Measurements from ENCODE around the gene MAP3K5.

Gene MAP3K5

GRCh38 chr6:136729832-136730231 lies 62.4 kb downstream of the MAP3K5 start:
- no peaks in the 10 kb centered on the region for H3K9me3 ChIP-seq
- no peak overlapping the region for H3K27ac ChIP-seq
- no peaks in the 10 kb centered on the region for H3K36me3 ChIP-seq
- intact Hi-C loops (cut with DNase I; ENCODE audit: low total_unique reads): no loop called here
- DNase-seq: no peak
- no peak for TF ChIP-seq CTCF (IDR thresholded peaks at IDR 0.05)
- peaks cover 0 to 11% (median 4%) of the 10 kb centered on the region in 4 donors for H3K4me1 ChIP-seq
- H3K27me3 ChIP-seq: no peaks in the 10 kb centered on the region
- no peak overlapping the region for H3K4me3 ChIP-seq

GRCh38 chr6:136728976-136729515 lies 63.2 kb downstream of the MAP3K5 start:
- H3K4me1 ChIP-seq: peaks cover 0 to 7% (median 2%) of the 10 kb centered on the region in 4 donors
- no peaks in the 10 kb centered on the region for H3K36me3 ChIP-seq
- H3K27ac ChIP-seq: no peak overlapping the region
- H3K4me3 ChIP-seq: no peak overlapping the region
- H3K27me3 ChIP-seq: no peaks in the 10 kb centered on the region
- DNase-seq: no peak
- no peaks in the 10 kb centered on the region for H3K9me3 ChIP-seq
- intact Hi-C loops (cut with DNase I; ENCODE audit: low total_unique reads): no loop called here
- no peak for TF ChIP-seq CTCF (IDR thresholded peaks at IDR 0.05)

- Histone ChIP-seq H3K27ac (no peak overlapping the region), H3K9me3 (no peaks in the 10 kb centered on the region), H3K27me3 (no peaks in the 10 kb centered on the region), H3K4me1 (peaks cover 0 to 11% (median 2%) of the 10 kb centered on the region in 4 donors), H3K36me3 (no peaks in the 10 kb centered on the region), H3K4me3 (no peak overlapping the region)
- TF ChIP-seq CTCF (IDR thresholded peaks at IDR 0.05): no peak
- intact Hi-C loops (cut with DNase I; ENCODE audit: low total_unique reads): no loop called here
- DNase-seq: no peak
Observed at GRCh38 chr6:136728033-136728939, 64.0 kb downstream of the MAP3K5 start.

- Histone ChIP-seq H3K36me3 (no peaks in the 10 kb centered on the region), H3K4me3 (no peak overlapping the region), H3K27me3 (no peaks in the 10 kb centered on the region), H3K27ac (no peak overlapping the region), H3K9me3 (no peaks in the 10 kb centered on the region), H3K4me1 (peaks cover 0 to 11% (median 2%) of the 10 kb centered on the region in 4 donors)
- DNase-seq: no peak
- intact Hi-C loops (cut with DNase I; ENCODE audit: low total_unique reads): no loop called here
- TF ChIP-seq CTCF (IDR thresholded peaks at IDR 0.05): no peak
Observed at GRCh38 chr6:136726837-136727557, 65.3 kb downstream of the MAP3K5 start.

GRCh38 chr6:136725124-136725523 lies 67.2 kb downstream of the MAP3K5 start:
- TF ChIP-seq CTCF (IDR thresholded peaks at IDR 0.05): no peak
- Histone ChIP-seq H3K4me1 (peaks cover 0 to 11% (median 2%) of the 10 kb centered on the region in 4 donors), H3K36me3 (no peaks in the 10 kb centered on the region), H3K27me3 (no peaks in the 10 kb centered on the region), H3K27ac (no peak overlapping the region), H3K9me3 (peaks cover 0 to 7% (median 0%) of the 10 kb centered on the region in 3 donors), H3K4me3 (no peak overlapping the region)
- intact Hi-C loops (cut with DNase I; ENCODE audit: low total_unique reads): no loop called here
- no peak for DNase-seq
